DOHH2 (cell line): ENCODE results near the gene LETMD1.

Experiments used
- EZH2phosphoT487 ChIP-seq: fragments of 200-600 bp; sonication (generic); IDR thresholded peaks from 2 replicates; pipeline ENCODE4 v1.6.1; 2017; ENCODE audit warnings: borderline replicate concordance, mild to moderate bottlenecking, antibody characterized with exemption, low read length, moderate library complexity, mixed read lengths
- TF ChIP-seq, protein P1 (sequence below): fragments of 200-600 bp; sonication (generic); IDR thresholded peaks from one replicate; pipeline ENCODE4 v1.5.1; 2014; ENCODE audit warnings: antibody characterized with exemption, mild to moderate bottlenecking, low read depth, low read length; ENCODE audit not compliant: poor library complexity, severe bottlenecking

DNA sequence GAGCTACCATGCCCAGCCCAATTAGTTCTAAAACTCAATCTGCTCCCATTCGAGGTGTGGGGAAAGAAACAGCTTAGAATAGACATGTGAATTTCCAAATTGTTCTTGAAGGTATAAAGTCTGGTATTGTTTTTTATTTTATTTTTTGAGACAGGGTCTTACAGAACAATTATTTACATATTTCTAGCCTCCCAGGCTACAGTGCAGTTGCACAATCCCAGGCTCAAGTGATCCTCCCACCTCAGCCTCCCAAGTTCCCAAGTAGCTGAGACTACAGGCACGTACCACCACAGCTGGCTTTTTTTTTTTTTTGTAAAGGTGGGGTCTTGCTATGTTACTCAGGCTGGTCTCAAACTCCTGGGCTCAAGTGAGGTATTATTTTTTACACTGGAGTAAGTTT is 28.2 kb upstream of the LETMD1 start:
- TF ChIP-seq, protein P1, sequence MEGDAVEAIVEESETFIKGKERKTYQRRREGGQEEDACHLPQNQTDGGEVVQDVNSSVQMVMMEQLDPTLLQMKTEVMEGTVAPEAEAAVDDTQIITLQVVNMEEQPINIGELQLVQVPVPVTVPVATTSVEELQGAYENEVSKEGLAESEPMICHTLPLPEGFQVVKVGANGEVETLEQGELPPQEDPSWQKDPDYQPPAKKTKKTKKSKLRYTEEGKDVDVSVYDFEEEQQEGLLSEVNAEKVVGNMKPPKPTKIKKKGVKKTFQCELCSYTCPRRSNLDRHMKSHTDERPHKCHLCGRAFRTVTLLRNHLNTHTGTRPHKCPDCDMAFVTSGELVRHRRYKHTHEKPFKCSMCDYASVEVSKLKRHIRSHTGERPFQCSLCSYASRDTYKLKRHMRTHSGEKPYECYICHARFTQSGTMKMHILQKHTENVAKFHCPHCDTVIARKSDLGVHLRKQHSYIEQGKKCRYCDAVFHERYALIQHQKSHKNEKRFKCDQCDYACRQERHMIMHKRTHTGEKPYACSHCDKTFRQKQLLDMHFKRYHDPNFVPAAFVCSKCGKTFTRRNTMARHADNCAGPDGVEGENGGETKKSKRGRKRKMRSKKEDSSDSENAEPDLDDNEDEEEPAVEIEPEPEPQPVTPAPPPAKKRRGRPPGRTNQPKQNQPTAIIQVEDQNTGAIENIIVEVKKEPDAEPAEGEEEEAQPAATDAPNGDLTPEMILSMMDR = no peak
- TF ChIP-seq EZH2phosphoT487 = no peak
